Neural cell (in vitro differentiated cells): ENCODE measurements around the gene LRRC37A3.
"Not testable (repeated sequence)": the region's sequence is repeated elsewhere in the genome, so short reads cannot be mapped to it uniquely, and the experiment has no call there.

Source experiments
- CTCF ChIP-seq: fragments of 450-650 bp; IDR thresholded peaks from 2 replicates; pipeline ENCODE4 v1.5.1; 2014; ENCODE audit warnings: antibody characterized with exemption, mild to moderate bottlenecking, moderate library complexity; ENCODE audit not compliant: poor library complexity, severe bottlenecking
- EP300 ChIP-seq: fragments of 450-650 bp; conservative IDR thresholded peaks from 2 replicates; pipeline ENCODE4 v1.6.1; 2014; ENCODE audit warnings: antibody characterized with exemption, mild to moderate bottlenecking, moderate library complexity; ENCODE audit not compliant: poor library complexity, severe bottlenecking
- EZH2 ChIP-seq: fragments of 200-600, 300-800 bp; shearing (Covaris generic), sonication (generic); IDR thresholded peaks from 2 replicates; pipeline ENCODE4 v1.6.1; 2014; ENCODE audit warnings: antibody characterized with exemption, low read length, borderline replicate concordance, mild to moderate bottlenecking; ENCODE audit not compliant: insufficient read depth, poor library complexity, severe bottlenecking
- MXI1 ChIP-seq: fragments of 450-650 bp; conservative IDR thresholded peaks from 2 replicates; pipeline ENCODE4 v1.6.1; 2014; ENCODE audit warnings: antibody characterized with exemption, mild to moderate bottlenecking; ENCODE audit not compliant: poor library complexity, severe bottlenecking
- POLR2AphosphoS5 ChIP-seq: IDR thresholded peaks from 2 replicates; pipeline ENCODE4 v1.6.1; 2012
- RAD21 ChIP-seq: fragments of 450-650 bp; conservative IDR thresholded peaks from 2 replicates; pipeline ENCODE4 v1.6.1; 2014; ENCODE audit warnings: antibody characterized with exemption, mild to moderate bottlenecking, moderate library complexity
- REST ChIP-seq: IDR thresholded peaks from 2 replicates; pipeline ENCODE4 v1.6.1; 2012; ENCODE audit warnings: borderline replicate concordance
- SMC3 ChIP-seq: fragments of 450-650 bp; conservative IDR thresholded peaks from 2 replicates; pipeline ENCODE4 v1.6.1; 2014; ENCODE audit warnings: antibody characterized with exemption, mild to moderate bottlenecking, moderate library complexity; ENCODE audit not compliant: poor library complexity

GRCh38 chr17:64808178-64808977 lies 110.9 kb downstream of the LRRC37A3 start:
- TF ChIP-seq CTCF, RAD21, SMC3, EZH2, REST, POLR2AphosphoS5, EP300, MXI1: not testable (repeated sequence)
